K562 (cell line): ENCODE measurements around the gene PRR35. TPM values are rescaled to one million over a fixed set of nuclear protein-coding genes. Genes with fewer than 3 reads are reported as not detected.
A peak's percentile ranks its signal among the peaks of the same experiment; 100 is the strongest.

ENCODE experiments used
- AFF4 ChIP-seq: sonication (generic); formaldehyde crosslinking; IDR thresholded peaks from 2 replicates; pipeline ENCODE4 v1.8.0; 2023; ENCODE audit warnings: mild to moderate bottlenecking, missing genetic modification reagents
- ARID4B ChIP-seq: sonication (generic); formaldehyde crosslinking; IDR thresholded peaks from 2 replicates; pipeline ENCODE4 v1.8.0; 2022; ENCODE audit warnings: mild to moderate bottlenecking, missing genetic modification reagents
- CBX8 ChIP-seq: fragments of 200-600 bp; sonication (generic); IDR thresholded peaks from 2 replicates; pipeline ENCODE4 v1.6.1; 2012; ENCODE audit warnings: borderline replicate concordance, mixed run types, low read depth, mild to moderate bottlenecking, moderate library complexity, mixed read lengths, low read length, control low read depth, inconsistent platforms; ENCODE audit not compliant: poor library complexity, severe bottlenecking; ENCODE audit errors: extremely low read depth
- CHCHD3 ChIP-seq: fragments of 250-450 bp; sonication (Bioruptor Pico); IDR thresholded peaks from 2 replicates; pipeline ENCODE4 v2.1.2; 2022; ENCODE audit warnings: mild to moderate bottlenecking
- E2F4 ChIP-seq: sonication (generic); formaldehyde crosslinking; IDR thresholded peaks from 2 replicates; pipeline ENCODE4 v1.8.0; 2022; ENCODE audit warnings: mild to moderate bottlenecking, low read depth, missing genetic modification reagents
- GABPB2 ChIP-seq: fragments of 250-450 bp; sonication (Bioruptor Pico); conservative IDR thresholded peaks from 2 replicates; pipeline ENCODE4 v1.5.1; 2021; ENCODE audit warnings: mild to moderate bottlenecking
- ILF3 ChIP-seq: fragments of 450-650 bp; IDR thresholded peaks from 2 replicates; pipeline ENCODE4 v1.6.1; 2018; ENCODE audit warnings: antibody characterized with exemption, mild to moderate bottlenecking, moderate library complexity, borderline replicate concordance
- KLF10 ChIP-seq: fragments of 250-450 bp; sonication (Bioruptor Pico); IDR thresholded peaks from 2 replicates; pipeline ENCODE4 v1.6.1; 2021; ENCODE audit warnings: matching md5 sums
- KLF6 ChIP-seq: fragments of 250-450 bp; sonication (Bioruptor Pico); IDR thresholded peaks from 2 replicates; pipeline ENCODE4 v1.4.0; 2020; ENCODE audit warnings: mild to moderate bottlenecking, moderate library complexity, borderline replicate concordance
- MAX ChIP-seq: sonication (generic); formaldehyde crosslinking; IDR thresholded peaks from 2 replicates; pipeline ENCODE4 v1.9.0; 2022; ENCODE audit warnings: mild to moderate bottlenecking, missing genetic modification reagents
- MIER1 ChIP-seq: fragments of 450-650 bp; IDR thresholded peaks from 2 replicates; pipeline ENCODE4 v1.6.1; 2016; ENCODE audit warnings: antibody characterized with exemption, mild to moderate bottlenecking, low read depth
- NCOA4 ChIP-seq: fragments of 450-650 bp; IDR thresholded peaks from 2 replicates; pipeline ENCODE4 v1.6.1; 2018; ENCODE audit warnings: mild to moderate bottlenecking; ENCODE audit not compliant: partially characterized antibody
- NFIX ChIP-seq: fragments of 250-450 bp; sonication (Bioruptor Pico); IDR thresholded peaks from 2 replicates; pipeline ENCODE4 v1.4.0; 2020; ENCODE audit warnings: low read depth, mild to moderate bottlenecking, moderate library complexity
- NRF1 ChIP-seq, 2 experiments: fragments of 450-650 bp; IDR thresholded peaks in 1 of 2; conservative IDR thresholded peaks in 1 of 2; 2 replicates each; pipeline ENCODE4 v1.6.1; 2014; ENCODE audit warnings: mild to moderate bottlenecking in 2 of 2
- PML ChIP-seq: IDR thresholded peaks from 2 replicates; pipeline ENCODE4 v1.6.1; 2012; ENCODE audit warnings: low read length, inconsistent platforms
- ZFX ChIP-seq: sonication (generic); formaldehyde crosslinking; IDR thresholded peaks from 2 replicates; pipeline ENCODE4 v1.8.0; 2022; ENCODE audit warnings: mild to moderate bottlenecking, missing genetic modification reagents, moderate library complexity
- ZNF79 ChIP-seq: fragments of 250-450 bp; sonication (Bioruptor Pico); IDR thresholded peaks from 2 replicates; pipeline ENCODE4 v1.4.0; 2020; ENCODE audit warnings: low read depth, mild to moderate bottlenecking, moderate library complexity
- polyA plus RNA-seq, 8 experiments: library from polyadenylated mRNA; depleted of rRNA in 4 of 8; stranded (reverse) in 5 of 8; unstranded in 3 of 8; fragments of >200 nt; fragmentation: Nextera tagmentation in 2 of 8; fragmentation: Illumina TruSeq in 1 of 8; extraction: Ambion mirVana in 2 of 8; extraction: Trizol in 1 of 8; gene quantifications; 2 replicates each; pipeline versions ENCODE4 v1.2.1 to v1.2.3, GENCODE V29; 2011 to 2014; ENCODE audit warnings: inconsistent platforms in 1 of 8, missing spikeins in 1 of 8
- total RNA-seq, 7 experiments: library from RNA; depleted of rRNA in 6 of 7; stranded (reverse); fragments of >200 nt in 6 of 7; fragmentation: Illumina TruSeq in 2 of 7; extraction: Trizol in 2 of 7; gene quantifications; 2 replicates each; pipeline versions ENCODE4 v1.2.1 to v1.2.3, GENCODE V29; 2011 to 2021; ENCODE audit warnings: low replicate concordance in 1 of 7

PRR35 gene
- total and polyA plus RNA-seq, 9 of the 15 experiments (the other 6 are each of a cell fraction or from before 2014, with no cell fraction given): 0.17 to 0.45 (median 0.21) TPM; not detected in 5

GRCh38 chr16:588889-589657 is 28.9 kb downstream of the PRR35 start (continued):
- TF ChIP-seq GABPB2 (CRISPR knock-in tag) (no peak), NFIX (CRISPR knock-in tag) (no peak), KLF6 (CRISPR knock-in tag) (no peak), MIER1 (no peak), E2F4 (CRISPR knock-in tag) (no peak), KLF10 (CRISPR knock-in tag) (no peak), ZNF79 (CRISPR knock-in tag) (no peak), ZFX (CRISPR knock-in tag) (peak; percentile 76), NCOA4 (no peak), ARID4B (CRISPR knock-in tag) (peak; percentile 69; the same call in 1 of the 2 replicates), PML (no peak; the same call in 1 of the 2 replicates), NRF1 (conservative IDR thresholded peaks at IDR 0.05 in 1 of 2, IDR thresholded peaks at IDR 0.05 in 1 of 2) (peak; percentile 45 to 49), AFF4 (CRISPR knock-in tag) (peak; percentile 51; the same call in 1 of the 2 replicates), CHCHD3 (CRISPR knock-in tag) (no peak), MAX (CRISPR knock-in tag) (peak; percentile 55), ILF3 (no peak; the same call in 1 of the 2 replicates), CBX8 (no peak)
